22Rv1 (cell line): ENCODE data around the gene ATP10A.

ENCODE experiments used
- CTCF ChIP-seq: fragments of 450-650 bp; IDR thresholded peaks from 2 replicates; pipeline ENCODE4 v1.5.1; 2017; ENCODE audit warnings: mild to moderate bottlenecking
- ZFX ChIP-seq: fragments of 450-650 bp; IDR thresholded peaks from 2 replicates; pipeline ENCODE4 v1.6.1; 2017; ENCODE audit warnings: antibody characterized with exemption, borderline replicate concordance

DNA sequence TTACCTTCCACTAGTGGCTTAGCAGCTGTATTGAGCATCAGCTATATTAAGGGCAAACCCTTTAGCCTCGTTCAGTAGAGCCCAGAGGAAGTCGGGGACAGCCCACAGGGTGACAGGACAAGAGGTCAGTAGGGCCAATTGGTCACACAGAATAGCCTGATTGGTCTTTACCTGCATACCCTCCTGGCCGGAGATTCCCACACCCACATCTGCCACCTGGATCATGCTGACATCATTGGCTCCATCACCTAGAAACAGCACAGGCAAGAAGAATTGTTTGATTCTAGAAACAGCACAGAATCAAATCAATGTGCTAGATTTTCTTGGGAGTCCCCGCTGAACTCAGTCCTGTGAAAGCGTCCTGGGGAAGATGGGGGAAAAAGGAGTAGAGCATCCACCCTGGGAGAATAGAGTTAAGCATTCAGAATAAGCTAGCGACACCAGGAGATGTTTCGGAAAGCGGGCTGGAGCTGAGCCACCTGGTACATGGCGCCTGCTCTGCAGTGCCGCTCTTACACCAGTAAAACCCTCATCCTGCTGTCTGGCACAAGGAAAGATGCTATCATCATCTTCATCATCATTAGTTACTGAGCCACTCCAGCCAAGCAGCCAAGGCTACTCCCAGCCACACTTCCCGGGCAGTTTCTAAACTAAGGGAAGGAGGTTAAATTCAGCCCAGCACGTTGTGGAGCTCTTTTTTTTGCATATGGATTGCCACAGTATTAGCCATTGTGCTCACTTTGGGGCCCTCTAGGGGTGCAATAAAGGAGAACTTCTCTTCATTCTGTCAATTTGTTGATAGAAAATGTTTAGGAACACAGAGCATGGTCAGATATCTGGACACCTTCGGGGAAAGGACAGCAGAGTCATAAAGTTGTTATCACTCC lies 171.3 kb downstream of the ATP10A start:
- TF ChIP-seq ZFX (no peak), CTCF (no peak)
